ENCODE measurements around the gene NUP210. TPM values are rescaled to one million over a fixed set of nuclear protein-coding genes. Genes with fewer than 3 reads are reported as not detected.

Gene NUP210
- total and polyA plus RNA-seq, 2 experiments from 2014 or later, result 13.8 to 73.9 TPM

DNA sequence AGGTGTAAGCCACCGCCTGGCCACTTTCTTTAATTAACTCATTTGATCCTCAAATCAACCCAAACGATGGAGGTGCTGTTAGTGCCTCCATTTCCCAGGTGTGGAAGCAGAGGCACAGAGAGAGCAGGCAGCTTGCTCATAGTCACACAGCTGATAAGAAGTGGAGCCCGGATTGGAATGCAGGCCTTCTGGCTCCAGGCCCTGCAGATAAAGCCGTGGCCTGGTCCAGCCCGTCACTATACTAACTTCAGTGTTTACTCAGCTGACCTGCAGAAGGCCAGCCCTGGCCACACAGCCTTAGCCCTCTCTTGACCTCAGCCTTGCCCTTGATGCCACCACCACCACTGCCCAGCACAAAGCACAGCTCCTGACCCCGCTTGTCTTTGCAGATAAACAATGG, 116.7 kb downstream of the NUP210 start:
- no peaks in the 10 kb centered on the region for H3K9me3 Mint-ChIP-seq
- Histone ChIP-seq H4K20me1 (replicated peaks; ENCODE audit: insufficient read depth) (no peaks in the 10 kb centered on the region), H3K79me2 (replicated peaks; ENCODE audit: insufficient read depth) (no peaks in the 10 kb centered on the region), H3K4me3 (no peak overlapping the region), H3K9me2 (ENCODE audit: insufficient read depth) (no peaks in the 10 kb centered on the region), H3K27me3 (ENCODE audit: insufficient read depth) (no peaks in the 10 kb centered on the region), H3K36me3 (ENCODE audit: insufficient read depth) (no peaks in the 10 kb centered on the region), H3K4me2 (no peak overlapping the region), H3F3A (replicated peaks; ENCODE audit: low read depth) (peaks cover 3% of the 10 kb centered on the region; the same call in 1 of the 2 replicates), H3K27ac (ENCODE audit: low read depth) (no peak overlapping the region), H2AFZ (no peak overlapping the region), H3K4me1 (ENCODE audit: insufficient read depth) (peaks cover 8% of the 10 kb centered on the region; the same call in 1 of the 2 replicates)
- H3K27ac Mint-ChIP-seq, result peak overlapping the region; percentile 32; the same call in 1 of the 2 replicates
- peaks cover 26% of the 10 kb centered on the region for H3K27me3 Mint-ChIP-seq (ENCODE audit: insufficient read depth, low read depth, poor library complexity)
- no peak for DNase-seq (ENCODE audit: low spot score)
- no peak for ATAC-seq
- TF ChIP-seq CTCF (conservative IDR thresholded peaks at IDR 0.05; ENCODE audit: low read depth in 2 of 2), result no peak
- TF ChIP-seq REST (IDR thresholded peaks at IDR 0.05; ENCODE audit: unreplicated experiment), result no peak
- no peak for TF ChIP-seq ZNF331 (CRISPR knock-in tag; IDR thresholded peaks at IDR 0.05; ENCODE audit: low read depth)
- TF ChIP-seq ZNF462 (CRISPR knock-in tag; IDR thresholded peaks at IDR 0.05), result no peak
- TF ChIP-seq EZH2phosphoT487 (IDR thresholded peaks at IDR 0.05; ENCODE audit: unreplicated experiment), result no peak
- no peaks in the 10 kb centered on the region for H3K36me3 Mint-ChIP-seq (ENCODE audit: low read depth)
- no peak overlapping the region for H3K4me3 Mint-ChIP-seq
- H3K4me1 Mint-ChIP-seq, result peaks cover 45% of the 10 kb centered on the region

Measured in GM23338 (cell line).